ENCODE measurements around the gene VPS37C. TPM values are rescaled to one million over a fixed set of nuclear protein-coding genes. Genes with fewer than 3 reads are reported as not detected.
"Not testable (repeated sequence)": the region's sequence is repeated elsewhere in the genome, so short reads cannot be mapped to it uniquely, and the experiment has no call there.

Gene VPS37C
- total RNA-seq, 2 donors from 2014 or later = 23.0 to 32.7 TPM

GRCh38 chr11:61181489-61181888, 20.3 kb upstream of the VPS37C start:
- H3K27ac ChIP-seq = no peak overlapping the region
- ATAC-seq (ENCODE audit: insufficient number of reproducible peaks, low FRiP score, low read depth) = no peak
- no peak for TF ChIP-seq CTCF (IDR thresholded peaks at IDR 0.05)
- H3K27me3 ChIP-seq (replicated peaks; ENCODE audit: insufficient read depth) = no peaks in the 10 kb centered on the region
- no peaks in the 10 kb centered on the region for H3K36me3 ChIP-seq
- no peak overlapping the region for H3K4me3 ChIP-seq
- no peaks in the 10 kb centered on the region for H3K9me3 ChIP-seq
- no peak for DNase-seq (ENCODE audit: low spot score)
- no peaks in the 10 kb centered on the region for H3K4me1 ChIP-seq (ENCODE audit: control insufficient read depth in 1 of 2, low read depth in 2 of 2)

- H3K4me3 ChIP-seq; DNase-seq (ENCODE audit: low spot score); H3K27ac ChIP-seq; H3K9me3 ChIP-seq; H3K36me3 ChIP-seq; H3K27me3 ChIP-seq (replicated peaks; ENCODE audit: insufficient read depth); H3K4me1 ChIP-seq (ENCODE audit: control insufficient read depth in 1 of 2, low read depth in 2 of 2); ATAC-seq (ENCODE audit: insufficient number of reproducible peaks, low FRiP score, low read depth): not testable (repeated sequence)
These were observed 19.0 kb upstream of the VPS37C start for GRCh38 chr11:61180205-61180604.

GRCh38 chr11:61176446-61176845, 15.2 kb upstream of the VPS37C start:
- ATAC-seq (ENCODE audit: insufficient number of reproducible peaks, low FRiP score, low read depth) = no peak
- Histone ChIP-seq H3K9me3 (no peaks in the 10 kb centered on the region), H3K4me3 (no peak overlapping the region), H3K27ac (no peak overlapping the region), H3K36me3 (no peaks in the 10 kb centered on the region), H3K4me1 (ENCODE audit: control insufficient read depth in 1 of 2, low read depth in 2 of 2) (no peaks in the 10 kb centered on the region), H3K27me3 (replicated peaks; ENCODE audit: insufficient read depth) (no peaks in the 10 kb centered on the region)
- TF ChIP-seq CTCF (IDR thresholded peaks at IDR 0.05) = no peak
- DNase-seq (ENCODE audit: low spot score) = no peak

GRCh38 chr11:61174949-61175348, 13.7 kb upstream of the VPS37C start:
- DNase-seq (ENCODE audit: low spot score) (no peak), ATAC-seq (ENCODE audit: insufficient number of reproducible peaks, low FRiP score, low read depth) (no peak)
- no peaks in the 10 kb centered on the region for H3K4me1 ChIP-seq (ENCODE audit: control insufficient read depth in 1 of 2, low read depth in 2 of 2)

GRCh38 chr11:61174273-61174672, 13.0 kb upstream of the VPS37C start:
- no peak overlapping the region for H3K27ac ChIP-seq
- DNase-seq (ENCODE audit: low spot score) = no peak
- no peaks in the 10 kb centered on the region for H3K27me3 ChIP-seq (replicated peaks; ENCODE audit: insufficient read depth)
- no peaks in the 10 kb centered on the region for H3K9me3 ChIP-seq
- TF ChIP-seq CTCF (IDR thresholded peaks at IDR 0.05) = no peak
- H3K4me1 ChIP-seq (ENCODE audit: control insufficient read depth in 1 of 2, low read depth in 2 of 2) = no peaks in the 10 kb centered on the region
- no peak overlapping the region for H3K4me3 ChIP-seq
- no peak for ATAC-seq (ENCODE audit: insufficient number of reproducible peaks, low FRiP score, low read depth)
- no peaks in the 10 kb centered on the region for H3K36me3 ChIP-seq

More at GRCh38 chr11:61174949-61175348, 13.7 kb upstream of the VPS37C start:
- Histone ChIP-seq H3K9me3 (no peaks in the 10 kb centered on the region), H3K27ac (no peak overlapping the region), H3K36me3 (no peaks in the 10 kb centered on the region), H3K4me3 (no peak overlapping the region), H3K27me3 (replicated peaks; ENCODE audit: insufficient read depth) (no peaks in the 10 kb centered on the region)
- no peak for TF ChIP-seq CTCF (IDR thresholded peaks at IDR 0.05)

GRCh38 chr11:61173456-61173855, 12.2 kb upstream of the VPS37C start:
- no peaks in the 10 kb centered on the region for H3K27me3 ChIP-seq (replicated peaks; ENCODE audit: insufficient read depth)
- ATAC-seq (ENCODE audit: insufficient number of reproducible peaks, low FRiP score, low read depth) = no peak
- no peak overlapping the region for H3K4me3 ChIP-seq
- TF ChIP-seq CTCF (IDR thresholded peaks at IDR 0.05) = no peak
- no peak overlapping the region for H3K27ac ChIP-seq
- H3K4me1 ChIP-seq (ENCODE audit: control insufficient read depth in 1 of 2, low read depth in 2 of 2) = no peaks in the 10 kb centered on the region
- no peaks in the 10 kb centered on the region for H3K36me3 ChIP-seq
- H3K9me3 ChIP-seq = no peaks in the 10 kb centered on the region
- DNase-seq (ENCODE audit: low spot score) = no peak

All from thoracic aorta (tissue), 2 donors.